Measurements from ENCODE around the gene LGI1. TPM values are rescaled to one million over a fixed set of nuclear protein-coding genes. Genes with fewer than 3 reads are reported as not detected.

Gene LGI1
- polyA plus RNA-seq, 1 experiment: not detected

GRCh38 chr10:93797825-93798224 lies 40.1 kb downstream of the LGI1 start:
- H3K36me3 ChIP-seq (ENCODE audit: control insufficient read depth, insufficient read depth, low read length): no peaks in the 10 kb centered on the region
- TF ChIP-seq CTCF (IDR thresholded peaks at IDR 0.05; ENCODE audit: insufficient read depth, low read depth, low read length): no peak
- CTCF ChIA-PET: no interaction called here
- POLR2A ChIA-PET: no interaction called here
- DNase-seq (ENCODE audit: low read depth): no peak
- H3K4me3 ChIP-seq (ENCODE audit: low read depth, low read length): no peak overlapping the region
- H3K27me3 ChIP-seq (ENCODE audit: control insufficient read depth, insufficient read depth, low read length): peaks cover 8% of the 10 kb centered on the region

- ChIA-PET POLR2A (no interaction called here), CTCF (no interaction called here)
- Histone ChIP-seq H3K4me3 (ENCODE audit: low read depth, low read length) (no peak overlapping the region), H3K27me3 (ENCODE audit: control insufficient read depth, insufficient read depth, low read length) (peaks cover 10% of the 10 kb centered on the region), H3K36me3 (ENCODE audit: control insufficient read depth, insufficient read depth, low read length) (no peaks in the 10 kb centered on the region)
- DNase-seq (ENCODE audit: low read depth): no peak
- TF ChIP-seq CTCF (IDR thresholded peaks at IDR 0.05; ENCODE audit: insufficient read depth, low read depth, low read length): no peak
These were observed 41.5 kb downstream of the LGI1 start for GRCh38 chr10:93799155-93799708.

- Histone ChIP-seq H3K27me3 (ENCODE audit: control insufficient read depth, insufficient read depth, low read length) (peaks cover 11% of the 10 kb centered on the region), H3K4me3 (ENCODE audit: low read depth, low read length) (no peak overlapping the region), H3K36me3 (ENCODE audit: control insufficient read depth, insufficient read depth, low read length) (no peaks in the 10 kb centered on the region)
- no peak for TF ChIP-seq CTCF (IDR thresholded peaks at IDR 0.05; ENCODE audit: insufficient read depth, low read depth, low read length)
- POLR2A ChIA-PET: no interaction called here
- CTCF ChIA-PET: interaction anchor here (0.9 to 7.0 kb wide), 3 partner anchors 9 to 17 kb away, joined by 3 to 48 read pairs (median 3); no protein-coding TSS in a partner anchor
- DNase-seq (ENCODE audit: low read depth): no peak
These were observed 46.5 kb downstream of the LGI1 start for GRCh38 chr10:93804200-93804599.

- no peak overlapping the region for H3K4me3 ChIP-seq (ENCODE audit: low read depth, low read length)
- ChIA-PET CTCF (interaction anchor here (0.8 to 7.0 kb wide), 3 partner anchors 9 to 62 kb away, joined by 3 to 48 read pairs (median 12); no protein-coding TSS in a partner anchor), POLR2A (no interaction called here)
- no peak for DNase-seq (ENCODE audit: low read depth)
- no peaks in the 10 kb centered on the region for H3K36me3 ChIP-seq (ENCODE audit: control insufficient read depth, insufficient read depth, low read length)
- H3K27me3 ChIP-seq (ENCODE audit: control insufficient read depth, insufficient read depth, low read length): peaks cover 7% of the 10 kb centered on the region
- TF ChIP-seq CTCF (IDR thresholded peaks at IDR 0.05; ENCODE audit: insufficient read depth, low read depth, low read length): no peak
These were observed 49.2 kb downstream of the LGI1 start for GRCh38 chr10:93806903-93807302.

- Histone ChIP-seq H3K27me3 (ENCODE audit: control insufficient read depth, insufficient read depth, low read length) (peaks cover 7% of the 10 kb centered on the region), H3K36me3 (ENCODE audit: control insufficient read depth, insufficient read depth, low read length) (no peaks in the 10 kb centered on the region), H3K4me3 (ENCODE audit: low read depth, low read length) (no peak overlapping the region)
- ChIA-PET POLR2A (no interaction called here), CTCF (interaction anchor here (1.2 to 7.0 kb wide), 3 partner anchors 9 to 63 kb away, joined by 3 to 48 read pairs (median 12); no protein-coding TSS in a partner anchor)
- TF ChIP-seq CTCF (IDR thresholded peaks at IDR 0.05; ENCODE audit: insufficient read depth, low read depth, low read length): no peak
- DNase-seq (ENCODE audit: low read depth): no peak
These were observed 49.6 kb downstream of the LGI1 start for GRCh38 chr10:93807371-93807770.
